H9 (cell line): ENCODE results near the gene IQCF2. TPM values are rescaled to one million over a fixed set of nuclear protein-coding genes. Genes with fewer than 3 reads are reported as not detected.

Experiments used
- DNase-seq: peaks from one replicate; pipeline ENCODE4 v3.0.0-alpha.2; 2017
- H2AFZ ChIP-seq: one replicate; pipeline ENCODE4 v1.6.1; 2013; ENCODE audit warnings: mild to moderate bottlenecking, low read length, control low read depth, moderate library complexity
- H2AK5ac ChIP-seq: 2 replicates; pipeline ENCODE4 v1.6.1; 2013; ENCODE audit warnings: low read length, control low read depth, mixed read lengths; ENCODE audit not compliant: insufficient read length
- H2BK120ac ChIP-seq: one replicate; pipeline ENCODE4 v1.6.1; 2013; ENCODE audit warnings: low read depth, mild to moderate bottlenecking, low read length, control low read depth, inconsistent platforms; ENCODE audit not compliant: poor library complexity, severe bottlenecking
- H2BK12ac ChIP-seq: 2 replicates; pipeline ENCODE4 v1.6.1; 2013; ENCODE audit warnings: low read length, control low read depth, mixed read lengths, low read depth; ENCODE audit not compliant: insufficient read length
- H2BK15ac ChIP-seq: 2 replicates; pipeline ENCODE4 v1.6.1; 2013; ENCODE audit warnings: low read depth, low read length, control low read depth
- H2BK20ac ChIP-seq: one replicate; pipeline ENCODE4 v1.6.1; 2013; ENCODE audit warnings: low read depth, mild to moderate bottlenecking, low read length, control low read depth, inconsistent platforms; ENCODE audit not compliant: poor library complexity, severe bottlenecking
- H2BK5ac ChIP-seq: 2 replicates; pipeline ENCODE4 v1.6.1; 2013; ENCODE audit warnings: low read length, control low read depth, mixed read lengths; ENCODE audit not compliant: insufficient read length
- H3K14ac ChIP-seq: 2 replicates; pipeline ENCODE4 v1.6.1; 2013; ENCODE audit warnings: low read length, control low read depth; ENCODE audit not compliant: insufficient read depth
- H3K18ac ChIP-seq: 2 replicates; pipeline ENCODE4 v1.6.1; 2013; ENCODE audit warnings: low read depth, mild to moderate bottlenecking, mixed read lengths, low read length, control low read depth; ENCODE audit not compliant: insufficient read length
- H3K23ac ChIP-seq: 2 replicates; pipeline ENCODE4 v1.6.1; 2013; ENCODE audit warnings: low read length, control low read depth, mixed read lengths, low read depth; ENCODE audit not compliant: insufficient read length
- H3K23me2 ChIP-seq: 2 replicates; pipeline ENCODE4 v1.6.1; 2013; ENCODE audit warnings: low read depth, mild to moderate bottlenecking, mixed read lengths, low read length, control low read depth; ENCODE audit not compliant: insufficient read length, poor library complexity, severe bottlenecking
- H3K27ac ChIP-seq: 2 replicates; pipeline ENCODE4 v1.5.1; 2013; ENCODE audit warnings: low read length, control low read depth, mixed read lengths, low read depth; ENCODE audit not compliant: insufficient read length
- H3K27me3 ChIP-seq: 2 replicates; pipeline ENCODE4 v1.6.1; 2013; ENCODE audit warnings: low read length, control low read depth, inconsistent platforms; ENCODE audit not compliant: insufficient read depth
- H3K4ac ChIP-seq: 2 replicates; pipeline ENCODE4 v1.6.1; 2013; ENCODE audit warnings: low read depth, mild to moderate bottlenecking, control low read depth, inconsistent platforms, low read length, moderate library complexity
- H3K4me1 ChIP-seq: 2 replicates; pipeline ENCODE4 v1.6.1; 2013; ENCODE audit warnings: low read length, control low read depth, inconsistent platforms; ENCODE audit not compliant: insufficient read depth
- H3K4me2 ChIP-seq: 2 replicates; pipeline ENCODE4 v1.6.1; 2013; ENCODE audit warnings: low read length, control low read depth, mixed read lengths; ENCODE audit not compliant: insufficient read length, insufficient read depth
- H3K56ac ChIP-seq: 2 replicates; pipeline ENCODE4 v1.6.1; 2013; ENCODE audit warnings: low read depth, mild to moderate bottlenecking, mixed read lengths, low read length, control low read depth; ENCODE audit not compliant: insufficient read length
- H3K79me1 ChIP-seq: 2 replicates; pipeline ENCODE4 v1.6.1; 2013; ENCODE audit warnings: low read depth, mild to moderate bottlenecking, moderate library complexity, low read length, control low read depth, inconsistent platforms; ENCODE audit not compliant: insufficient read depth, poor library complexity, severe bottlenecking
- H3K79me2 ChIP-seq: 2 replicates; pipeline ENCODE4 v1.6.1; 2013; ENCODE audit warnings: low read length, control low read depth, inconsistent platforms; ENCODE audit not compliant: insufficient read depth
- H3K9ac ChIP-seq: 2 replicates; pipeline ENCODE4 v1.6.1; 2013; ENCODE audit warnings: low read length, control low read depth, mixed read lengths; ENCODE audit not compliant: insufficient read length; ENCODE audit errors: extremely low read depth
- H3K9me3 ChIP-seq: one replicate; pipeline ENCODE4 v1.6.1; 2013; ENCODE audit warnings: low read depth, low read length, inconsistent platforms; ENCODE audit not compliant: control insufficient read depth
- H3T11ph ChIP-seq: one replicate; pipeline ENCODE4 v1.6.1; 2013; ENCODE audit warnings: mild to moderate bottlenecking, low read length, control low read depth, inconsistent platforms
- H4K20me1 ChIP-seq: one replicate; pipeline ENCODE4 v1.6.1; 2013; ENCODE audit not compliant: control insufficient read depth, insufficient read length, insufficient read depth
- H4K5ac ChIP-seq: 2 replicates; pipeline ENCODE4 v1.6.1; 2013; ENCODE audit warnings: low read depth, mild to moderate bottlenecking, mixed read lengths, low read length, control low read depth; ENCODE audit not compliant: insufficient read length
- H4K8ac ChIP-seq: replicated peaks from 2 replicates; pipeline ENCODE4 v1.6.1; 2013; ENCODE audit warnings: low read length, control low read depth, mixed read lengths, low read depth; ENCODE audit not compliant: insufficient read length
- H4K91ac ChIP-seq: 2 replicates; pipeline ENCODE4 v1.6.1; 2013; ENCODE audit warnings: low read depth, mild to moderate bottlenecking, moderate library complexity, mixed read lengths, low read length, control low read depth; ENCODE audit not compliant: insufficient read length
- H3K27ac Mint-ChIP-seq, 3 experiments: 2 replicates in 2 of 3; 3 replicates in 1 of 3; pipeline ENCODE4 v1.8.0; 2020 to 2021; ENCODE audit warnings: mixed read lengths in 3 of 3, mild to moderate bottlenecking in 1 of 3, moderate library complexity in 1 of 3
- H3K27me3 Mint-ChIP-seq: 2 replicates; pipeline ENCODE4 v1.8.0; 2021; ENCODE audit warnings: low read depth, mild to moderate bottlenecking, moderate library complexity, mixed read lengths
- H3K36me3 Mint-ChIP-seq, 3 experiments: 2 replicates in 2 of 3; 3 replicates in 1 of 3; pipeline ENCODE4 v1.8.0; 2020 to 2021; ENCODE audit warnings: low read depth in 3 of 3, mixed read lengths in 3 of 3; ENCODE audit not compliant: insufficient read depth in 1 of 3
- H3K4me1 Mint-ChIP-seq, 2 experiments: 2 replicates each; pipeline ENCODE4 v1.8.0; 2020; ENCODE audit warnings: mixed read lengths in 2 of 2
- H3K4me3 Mint-ChIP-seq, 2 experiments: 2 replicates in 1 of 2; 3 replicates in 1 of 2; pipeline ENCODE4 v1.8.0; 2020 to 2021; ENCODE audit warnings: mild to moderate bottlenecking in 2 of 2, mixed read lengths in 2 of 2, moderate library complexity in 1 of 2
- H3K9me3 Mint-ChIP-seq, 2 experiments: 2 replicates in 1 of 2; 3 replicates in 1 of 2; pipeline ENCODE4 v1.8.0; 2020; ENCODE audit warnings: mild to moderate bottlenecking in 2 of 2, mixed read lengths in 2 of 2, moderate library complexity in 1 of 2
- CTCF ChIP-seq: fragments of 200-600 bp; sonication (generic); conservative IDR thresholded peaks from 3 replicates; pipeline ENCODE4 v1.8.0; 2021; ENCODE audit warnings: antibody characterized with exemption, mild to moderate bottlenecking
- WGBS: extraction: QIAGEN DNeasy Blood & Tissue Kit; methylation state at CpG from one replicate; pipeline ENCODE4 v1.1.7; 2013; ENCODE audit warnings: missing lambda C conversion rate, low lambda C conversion rate, mixed read lengths; ENCODE audit not compliant: insufficient read length; ENCODE audit errors: extremely low coverage; 5-methylcytosine and 5-hydroxymethylcytosine counted together
- total RNA-seq: library from RNA; stranded (reverse); gene quantifications from 2 replicates; pipeline ENCODE4 v1.2.1, GENCODE V29; 2021

IQCF2 gene
- total RNA-seq, 1 experiment from 2014 or later: not detected

DNA sequence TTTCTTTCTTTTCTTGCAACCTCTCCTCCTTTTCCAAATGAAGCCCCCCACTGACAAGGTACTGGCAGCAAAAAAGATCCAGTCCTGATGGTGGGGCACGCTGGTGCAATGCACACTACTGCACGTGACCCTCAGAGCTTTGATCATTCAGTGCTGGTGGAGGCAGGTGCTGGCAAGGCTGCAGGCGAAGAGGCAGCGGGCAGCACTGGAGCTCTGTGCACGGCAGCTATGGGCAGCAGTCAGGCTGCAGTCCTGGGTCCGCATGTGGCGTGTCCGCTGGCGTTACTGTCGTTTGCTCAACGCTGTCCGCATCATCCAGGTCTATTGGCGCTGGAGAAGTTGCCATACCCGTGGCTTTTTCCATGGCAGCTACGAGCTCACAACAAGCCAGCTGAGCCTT is 42.3 kb upstream of the IQCF2 start:
- H4K91ac ChIP-seq: no peak overlapping the region
- H2BK15ac ChIP-seq: no peak overlapping the region
- H3K23me2 ChIP-seq: no peaks in the 10 kb centered on the region
- H3K27ac ChIP-seq: no peak overlapping the region
- H3K79me1 ChIP-seq: no peaks in the 10 kb centered on the region
- H2BK120ac ChIP-seq: no peak overlapping the region
- H2BK5ac ChIP-seq: no peak overlapping the region
- H2AK5ac ChIP-seq: no peak overlapping the region
- TF ChIP-seq CTCF: no peak
- H4K20me1 ChIP-seq: no peaks in the 10 kb centered on the region
- H3K14ac ChIP-seq: no peak overlapping the region
- Mint-ChIP-seq H3K36me3 (peaks cover 0 to 5% (median 0%) of the 10 kb centered on the region in 3 experiments; a peak in 2 of 7 replicates), H3K27ac (no peak overlapping the region), H3K4me3 (no peak overlapping the region), H3K4me1 (peaks cover 8 to 9% of the 10 kb centered on the region in 2 experiments), H3K27me3 (peaks cover 14% of the 10 kb centered on the region), H3K9me3 (peaks cover 3 to 9% of the 10 kb centered on the region in 2 experiments)
- H2BK12ac ChIP-seq: no peak overlapping the region
- no peak overlapping the region for H3K4me2 ChIP-seq
- WGBS: no CpG with 5 or more reads among the region's 15 CpGs
- no peak overlapping the region for H3T11ph ChIP-seq
- H3K18ac ChIP-seq: no peak overlapping the region
- H3K23ac ChIP-seq: no peak overlapping the region
- H3K9ac ChIP-seq: no peak overlapping the region
- H2AFZ ChIP-seq: no peak overlapping the region
- no peaks in the 10 kb centered on the region for H3K79me2 ChIP-seq
- no peak overlapping the region for H3K4ac ChIP-seq
- H3K56ac ChIP-seq: no peak overlapping the region
- H3K27me3 ChIP-seq: no peaks in the 10 kb centered on the region
- H4K5ac ChIP-seq: no peak overlapping the region
- no peak for DNase-seq
- H3K9me3 ChIP-seq: no peaks in the 10 kb centered on the region
- no peak overlapping the region for H4K8ac ChIP-seq
- no peaks in the 10 kb centered on the region for H3K4me1 ChIP-seq
- H2BK20ac ChIP-seq: no peak overlapping the region
